OCI-LY1 (cell line): ENCODE measurements around the gene DNAAF3.

Experiments
- H2AFZ ChIP-seq: fragments of 200-600 bp; sonication (generic), shearing (Covaris generic); 2 replicates; pipeline ENCODE4 v1.6.0; 2014; ENCODE audit warnings: antibody characterized with exemption, mild to moderate bottlenecking, low read length
- H3F3A ChIP-seq: fragments of 200-600 bp; sonication (generic), shearing (Covaris generic); 2 replicates; pipeline ENCODE4 v1.6.0; 2014; ENCODE audit warnings: mild to moderate bottlenecking, antibody characterized with exemption, low read length, moderate library complexity; ENCODE audit not compliant: insufficient read depth
- H3K27ac ChIP-seq: fragments of 200-600 bp; sonication (generic); 2 replicates; pipeline ENCODE4 v1.5.1; 2014; ENCODE audit warnings: low read length, mixed run types, mild to moderate bottlenecking, low read depth; ENCODE audit not compliant: poor library complexity, severe bottlenecking
- H3K27me3 ChIP-seq: fragments of 200-600 bp; sonication (generic); 2 replicates; pipeline ENCODE4 v1.6.0; 2014; ENCODE audit warnings: antibody characterized with exemption, mild to moderate bottlenecking, low read length, moderate library complexity; ENCODE audit not compliant: insufficient read depth
- H3K36me3 ChIP-seq: fragments of 200-600 bp; sonication (generic); 2 replicates; pipeline ENCODE4 v1.6.1; 2014; ENCODE audit warnings: mild to moderate bottlenecking, antibody characterized with exemption, low read length, moderate library complexity, mixed read lengths; ENCODE audit not compliant: insufficient read depth
- H3K4me1 ChIP-seq: fragments of 200-600 bp; sonication (generic); 2 replicates; pipeline ENCODE4 v1.5.1; 2014; ENCODE audit warnings: mild to moderate bottlenecking, low read length, moderate library complexity; ENCODE audit not compliant: insufficient read depth, severe bottlenecking
- H3K4me2 ChIP-seq: fragments of 200-600 bp; sonication (generic), shearing (Covaris generic); 2 replicates; pipeline ENCODE4 v1.6.1; 2014; ENCODE audit warnings: low read length
- H3K4me3 ChIP-seq: fragments of 200-600 bp; sonication (generic); 2 replicates; pipeline ENCODE4 v1.5.1; 2014; ENCODE audit warnings: low read length, low read depth, mild to moderate bottlenecking, mixed read lengths; ENCODE audit not compliant: poor library complexity, severe bottlenecking
- H3K79me2 ChIP-seq: fragments of 200-600 bp; shearing (Covaris generic); 2 replicates; pipeline ENCODE4 v1.6.1; 2016; ENCODE audit warnings: mixed run types, low read length, mixed read lengths; ENCODE audit not compliant: insufficient read depth
- H3K9ac ChIP-seq: fragments of 200-600 bp; sonication (generic), shearing (Covaris generic); 2 replicates; pipeline ENCODE4 v1.6.1; 2014; ENCODE audit warnings: mild to moderate bottlenecking, low read length, mixed read lengths
- H3K9me2 ChIP-seq: fragments of 200-600 bp; sonication (generic), shearing (Covaris generic); 2 replicates; pipeline ENCODE4 v1.6.1; 2014; ENCODE audit warnings: low read depth, mild to moderate bottlenecking, low read length, mixed read lengths
- H3K9me3 ChIP-seq: fragments of 200-600 bp; shearing (Covaris generic); 2 replicates; pipeline ENCODE4 v1.6.1; 2014; ENCODE audit warnings: low read length, mixed read lengths
- H4K20me1 ChIP-seq: fragments of 200-600 bp; sonication (generic), shearing (Covaris generic); 2 replicates; pipeline ENCODE4 v1.6.0; 2016; ENCODE audit warnings: mild to moderate bottlenecking, low read length; ENCODE audit not compliant: insufficient read depth
- EZH2 ChIP-seq: fragments of 200-600 bp; sonication (generic), shearing (Covaris generic); IDR thresholded peaks from 2 replicates; pipeline ENCODE4 v1.8.0; 2017; ENCODE audit warnings: borderline replicate concordance, mixed run types, mild to moderate bottlenecking, antibody characterized with exemption, low read length, moderate library complexity, mixed read lengths
- TF ChIP-seq, protein P1 (sequence below): fragments of 200-600 bp; sonication (generic), shearing (Covaris generic); IDR thresholded peaks from 2 replicates; pipeline ENCODE4 v1.5.1; 2017; ENCODE audit warnings: mild to moderate bottlenecking, antibody characterized with exemption, low read length, moderate library complexity, mixed read lengths

Gene DNAAF3

DNA sequence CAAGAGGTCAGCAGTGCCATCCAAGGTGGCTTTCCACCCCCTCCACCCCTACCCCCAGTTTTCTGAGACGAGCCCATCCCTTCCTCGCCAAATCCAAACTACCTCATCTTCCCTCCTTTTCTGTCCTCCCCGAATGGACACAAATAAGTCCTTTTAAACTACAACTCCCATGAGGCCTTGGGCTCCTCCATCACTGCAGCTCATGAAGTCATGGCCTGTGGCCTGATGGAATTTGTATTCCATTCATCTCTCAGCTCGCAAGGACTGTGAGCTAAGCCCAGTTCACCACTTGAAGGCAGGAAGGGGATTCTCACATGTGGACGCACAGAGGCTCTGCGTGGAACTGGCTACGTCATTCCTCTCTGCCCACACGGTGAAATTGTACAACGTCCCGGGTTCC is 30.4 kb upstream of the DNAAF3 start:
- Histone ChIP-seq H3K9me2 (no peaks in the 10 kb centered on the region), H3K27me3 (peaks cover 7% of the 10 kb centered on the region; the same call in 1 of the 2 replicates), H3K27ac (no peak overlapping the region), H3K9ac (no peak overlapping the region), H2AFZ (no peak overlapping the region), H3K79me2 (no peaks in the 10 kb centered on the region), H3K4me1 (no peaks in the 10 kb centered on the region), H3K9me3 (no peaks in the 10 kb centered on the region), H4K20me1 (no peaks in the 10 kb centered on the region), H3K36me3 (no peaks in the 10 kb centered on the region), H3F3A (no peaks in the 10 kb centered on the region), H3K4me3 (no peak overlapping the region), H3K4me2 (no peak overlapping the region)
- TF ChIP-seq, protein P1, sequence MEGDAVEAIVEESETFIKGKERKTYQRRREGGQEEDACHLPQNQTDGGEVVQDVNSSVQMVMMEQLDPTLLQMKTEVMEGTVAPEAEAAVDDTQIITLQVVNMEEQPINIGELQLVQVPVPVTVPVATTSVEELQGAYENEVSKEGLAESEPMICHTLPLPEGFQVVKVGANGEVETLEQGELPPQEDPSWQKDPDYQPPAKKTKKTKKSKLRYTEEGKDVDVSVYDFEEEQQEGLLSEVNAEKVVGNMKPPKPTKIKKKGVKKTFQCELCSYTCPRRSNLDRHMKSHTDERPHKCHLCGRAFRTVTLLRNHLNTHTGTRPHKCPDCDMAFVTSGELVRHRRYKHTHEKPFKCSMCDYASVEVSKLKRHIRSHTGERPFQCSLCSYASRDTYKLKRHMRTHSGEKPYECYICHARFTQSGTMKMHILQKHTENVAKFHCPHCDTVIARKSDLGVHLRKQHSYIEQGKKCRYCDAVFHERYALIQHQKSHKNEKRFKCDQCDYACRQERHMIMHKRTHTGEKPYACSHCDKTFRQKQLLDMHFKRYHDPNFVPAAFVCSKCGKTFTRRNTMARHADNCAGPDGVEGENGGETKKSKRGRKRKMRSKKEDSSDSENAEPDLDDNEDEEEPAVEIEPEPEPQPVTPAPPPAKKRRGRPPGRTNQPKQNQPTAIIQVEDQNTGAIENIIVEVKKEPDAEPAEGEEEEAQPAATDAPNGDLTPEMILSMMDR = no peak
- no peak for TF ChIP-seq EZH2

DNA sequence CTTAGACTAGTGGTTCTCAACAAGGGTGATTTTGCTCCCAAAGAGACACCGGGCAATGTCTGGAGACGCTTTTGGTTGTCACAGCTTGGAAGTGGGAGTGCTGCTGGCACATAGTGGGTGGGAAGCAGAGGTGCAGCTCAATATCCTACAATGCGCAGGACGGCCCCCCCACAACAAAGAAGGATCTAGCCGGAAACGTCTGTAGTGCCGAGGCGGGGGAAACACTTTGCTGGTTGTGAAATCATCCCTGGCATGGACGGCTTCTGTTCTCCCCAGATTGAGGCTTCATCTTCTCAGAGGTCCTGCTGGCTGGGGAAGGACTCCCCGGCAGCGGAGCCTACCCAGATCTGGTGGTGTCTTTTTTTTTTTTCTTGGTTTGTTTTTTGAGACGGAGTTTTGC is 27.1 kb upstream of the DNAAF3 start:
- H3K79me2 ChIP-seq = no peaks in the 10 kb centered on the region
- no peaks in the 10 kb centered on the region for H3K4me1 ChIP-seq
- TF ChIP-seq, protein P1 = no peak
- TF ChIP-seq EZH2 = no peak
- no peak overlapping the region for H3K4me3 ChIP-seq
- no peak overlapping the region for H3K27ac ChIP-seq
- no peaks in the 10 kb centered on the region for H4K20me1 ChIP-seq
- H2AFZ ChIP-seq = no peak overlapping the region
- H3K9me3 ChIP-seq = no peaks in the 10 kb centered on the region
- H3F3A ChIP-seq = no peaks in the 10 kb centered on the region
- no peak overlapping the region for H3K9ac ChIP-seq
- peaks cover under 1% of the 10 kb centered on the region; the same call in 1 of the 2 replicates for H3K27me3 ChIP-seq
- H3K4me2 ChIP-seq = no peak overlapping the region
- no peaks in the 10 kb centered on the region for H3K36me3 ChIP-seq
- no peaks in the 10 kb centered on the region for H3K9me2 ChIP-seq

DNA sequence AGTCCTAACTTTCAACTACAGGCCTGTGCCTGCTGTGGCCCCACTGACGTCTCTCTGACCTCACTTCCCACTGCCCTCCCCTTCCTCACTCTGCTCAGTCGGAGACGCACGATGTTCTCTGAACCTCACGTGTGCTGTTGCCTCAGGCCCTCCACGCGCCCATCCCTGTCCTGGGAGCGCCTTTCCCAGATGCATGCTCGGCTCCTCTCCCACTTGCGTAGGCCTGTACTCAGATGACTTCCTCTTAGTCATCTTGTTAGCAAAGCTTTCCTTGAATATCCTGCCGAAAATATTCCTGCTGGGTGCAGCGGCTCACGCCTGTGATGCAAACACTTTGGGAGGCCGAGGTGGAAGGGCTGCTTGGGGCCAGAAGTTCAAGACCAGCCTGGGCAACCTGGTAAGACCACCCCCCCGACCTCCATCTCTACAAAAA is 23.0 kb upstream of the DNAAF3 start:
- Histone ChIP-seq H3K27ac (no peak overlapping the region), H3K9ac (no peak overlapping the region), H3K27me3 (no peaks in the 10 kb centered on the region; the same call in 1 of the 2 replicates), H3F3A (no peaks in the 10 kb centered on the region), H4K20me1 (no peaks in the 10 kb centered on the region), H2AFZ (no peak overlapping the region), H3K36me3 (no peaks in the 10 kb centered on the region), H3K9me3 (no peaks in the 10 kb centered on the region), H3K4me1 (no peaks in the 10 kb centered on the region), H3K4me2 (no peak overlapping the region), H3K79me2 (no peaks in the 10 kb centered on the region), H3K4me3 (no peak overlapping the region), H3K9me2 (no peaks in the 10 kb centered on the region)
- no peak for TF ChIP-seq EZH2
- TF ChIP-seq, protein P1 = no peak
